Spleen (tissue), 11 donors: Measurements from ENCODE around the gene LTB4R2. TPM values are rescaled to one million over a fixed set of nuclear protein-coding genes. Genes with fewer than 3 reads are reported as not detected.

Source experiments
- DNase-seq: peaks from one replicate; pipeline ENCODE4 v3.0.0-alpha.2; 2020
- H3K27ac ChIP-seq, 8 donors: fragments of 200-600 bp; sonication (generic) in 7 of 8; 1 replicate in 4 of 8; 2 replicates in 4 of 8; pipeline versions ENCODE4 v1.5.0 to v1.8.0; 2016 to 2021; ENCODE audit warnings: inconsistent platforms in 4 of 8, mild to moderate bottlenecking in 4 of 8, moderate library complexity in 1 of 8
- H3K27me3 ChIP-seq, 7 donors: fragments of 200-600 bp; sonication (generic) in 6 of 7; replicated peaks in 1 of 7; 1 replicate in 4 of 7; 2 replicates in 3 of 7; pipeline versions ENCODE4 v1.5.0 to v1.8.0; 2016 to 2021; ENCODE audit warnings: inconsistent platforms in 3 of 7, mild to moderate bottlenecking in 1 of 7
- H3K36me3 ChIP-seq, 6 donors: fragments of 200-600 bp; sonication (generic) in 5 of 6; 1 replicate in 4 of 6; 2 replicates in 2 of 6; pipeline versions ENCODE4 v1.5.0 to v1.8.0; 2016 to 2021; ENCODE audit warnings: inconsistent platforms in 2 of 6
- H3K4me1 ChIP-seq, 6 donors: fragments of 200-600 bp; sonication (generic) in 5 of 6; 1 replicate in 3 of 6; 2 replicates in 3 of 6; pipeline versions ENCODE4 v1.5.0 to v1.8.0; 2016 to 2021; ENCODE audit warnings: inconsistent platforms in 3 of 6
- H3K4me3 ChIP-seq, 8 donors: fragments of 200-600 bp; sonication (generic) in 7 of 8; 1 replicate in 4 of 8; 2 replicates in 4 of 8; pipeline versions ENCODE4 v1.5.0 to v1.8.0; 2016 to 2021; ENCODE audit warnings: inconsistent platforms in 4 of 8, mild to moderate bottlenecking in 4 of 8, moderate library complexity in 2 of 8
- H3K9me3 ChIP-seq, 8 donors: fragments of 200-600 bp; sonication (generic) in 7 of 8; 1 replicate in 4 of 8; 2 replicates in 4 of 8; pipeline versions ENCODE4 v1.5.0 to v1.8.0; 2016 to 2021; ENCODE audit warnings: inconsistent platforms in 4 of 8
- CTCF ChIP-seq, 11 experiments: fragments of 200-600 bp in 7 of 11; fragments of 450-650 bp in 4 of 11; sonication (generic) in 4 of 11; IDR thresholded peaks in 8 of 11; conservative IDR thresholded peaks in 3 of 11; 1 replicate in 7 of 11; 2 replicates in 4 of 11; pipeline versions ENCODE4 v1.4.0 to v1.8.0; 2016 to 2021; ENCODE audit warnings: antibody characterized with exemption in 11 of 11, inconsistent platforms in 4 of 11, mild to moderate bottlenecking in 1 of 11
- POLR2A ChIP-seq, 3 donors: fragments of 450-650 bp; IDR thresholded peaks; one replicate each; pipeline ENCODE4 v1.5.1; 2017; ENCODE audit warnings: antibody characterized with exemption in 3 of 3, mild to moderate bottlenecking in 1 of 3
- POLR2AphosphoS5 ChIP-seq, 3 donors: sonication (generic); formaldehyde crosslinking; IDR thresholded peaks; one replicate each; pipeline ENCODE4 v1.5.1; 2017; ENCODE audit warnings: antibody characterized with exemption in 3 of 3
- WGBS, 5 donors: extraction: QIAGEN DNeasy Blood & Tissue Kit in 3 of 5; methylation state at CpG; one replicate each; pipeline versions ENCODE4 v1.1.5 to v1.1.7; 2013 to 2018; 5-methylcytosine and 5-hydroxymethylcytosine counted together
- intact Hi-C: fragments of 100-400 bp; cut with DNase I; formaldehyde crosslinking; loops from one replicate; pipeline ENCODE4 v1.15.0; 2023; ENCODE audit warnings: low total_unique reads
- polyA plus RNA-seq, 3 donors: library from polyadenylated mRNA; stranded (reverse); fragments of 200-250 nt; gene quantifications; one replicate each; pipeline ENCODE4 v1.2.1, GENCODE V29; 2013
- total RNA-seq, 7 donors: library from RNA; depleted of rRNA in 3 of 7; stranded (reverse); fragments of >200 nt in 3 of 7; fragmentation: NEBNext Ultra II Directional in 4 of 7; extraction: Animal tissue kit (Norgen Biotek cat#: 25700) in 4 of 7; gene quantifications; one replicate each; pipeline versions ENCODE4 v1.1.0 to v1.2.1, GENCODE V29; 2016 to 2021
- donor health status: healthy with polysubstance abuse.
- donor health status: DM: no; HTN: no; CAD: no; lungs with moderate emphysema.
- donor health status: DM: no; HTN: no; CAD: no.
- donor health status: Bipolar disorder and iron deficiency.
- donor health status: healthy.
- donor health status: DM: no; HTN: no; CAD: no.
- donor health status: DM: yes; HTN: yes; CAD: no.

Gene LTB4R2
- total and polyA plus RNA-seq, 10 donors = 0.83 to 32.3 (median 13.9) TPM

GRCh38 chr14:24261969-24262327, 48.0 kb upstream of the LTB4R2 start:
- Histone ChIP-seq H3K27ac (no peak overlapping the region), H3K27me3 (no peaks in the 10 kb centered on the region), H3K4me1 (no peaks in the 10 kb centered on the region), H3K4me3 (no peak overlapping the region), H3K9me3 (no peaks in the 10 kb centered on the region), H3K36me3 (peaks cover 0 to 92% (median 19%) of the 10 kb centered on the region in 6 donors)
- intact Hi-C loops = no loop called here
- no peak for DNase-seq
- TF ChIP-seq POLR2AphosphoS5 (IDR thresholded peaks at IDR 0.05) (no peak), CTCF (IDR thresholded peaks at IDR 0.05 in 8 of 11, conservative IDR thresholded peaks at IDR 0.05 in 3 of 11) (no peak), POLR2A (IDR thresholded peaks at IDR 0.05) (no peak)
- WGBS, 5 donors = 91 to 96% (median 93%) methylated on average over 10 to 19 of the region's 19 CpGs

GRCh38 chr14:24262821-24263733, 46.9 kb upstream of the LTB4R2 start, which contains the start of gene TGM1:
TGM1 (minus strand) TSS chr14:24263177; CDS start chr14:24262352, 825 bp downstream.
- H3K27me3 ChIP-seq = no peaks in the 10 kb centered on the region
- intact Hi-C loops = no loop called here
- H3K27ac ChIP-seq = no peak within 1 kb of the TSS
- DNase-seq = no peak
- TF ChIP-seq POLR2AphosphoS5 (IDR thresholded peaks at IDR 0.05) = no peak
- no peak for TF ChIP-seq POLR2A (IDR thresholded peaks at IDR 0.05)
- no peak for TF ChIP-seq CTCF (IDR thresholded peaks at IDR 0.05 in 8 of 11, conservative IDR thresholded peaks at IDR 0.05 in 3 of 11)
- WGBS, 5 donors = 77 to 94% (median 89%) methylated on average over 7 to 14 of the region's 14 CpGs
- H3K9me3 ChIP-seq = no peaks in the 10 kb centered on the region
- H3K4me1 ChIP-seq = no peaks in the 10 kb centered on the region
- H3K4me3 ChIP-seq = no peak within 1 kb of the TSS
- H3K36me3 ChIP-seq = peaks cover 0 to 97% (median 31%) of the 10 kb centered on the region in 6 donors

- Histone ChIP-seq H3K36me3 (peaks cover 0 to 97% (median 38%) of the 10 kb centered on the region in 6 donors), H3K27me3 (no peaks in the 10 kb centered on the region), H3K9me3 (no peaks in the 10 kb centered on the region), H3K27ac (no peak overlapping the region), H3K4me1 (no peaks in the 10 kb centered on the region), H3K4me3 (no peak overlapping the region)
- intact Hi-C loops = no loop called here
- 81 to 96% (median 88%) methylated on average over 6 of the region's 6 CpGs for WGBS, 5 donors
- no peak for DNase-seq
- TF ChIP-seq POLR2A (IDR thresholded peaks at IDR 0.05) (no peak), POLR2AphosphoS5 (IDR thresholded peaks at IDR 0.05) (no peak), CTCF (IDR thresholded peaks at IDR 0.05 in 8 of 11, conservative IDR thresholded peaks at IDR 0.05 in 3 of 11) (no peak)
Observed at GRCh38 chr14:24263848-24264247, 46.1 kb upstream of the LTB4R2 start.

GRCh38 chr14:24264298-24264697, 45.6 kb upstream of the LTB4R2 start:
- no peak for DNase-seq
- Histone ChIP-seq H3K27me3 (no peaks in the 10 kb centered on the region), H3K27ac (no peak overlapping the region), H3K4me1 (peaks cover 0 to 2% (median 0%) of the 10 kb centered on the region in 6 donors), H3K9me3 (no peaks in the 10 kb centered on the region), H3K36me3 (peaks cover 0 to 97% (median 41%) of the 10 kb centered on the region in 6 donors), H3K4me3 (no peak overlapping the region)
- 84 to 92% (median 91%) methylated on average over 5 to 6 of the region's 6 CpGs for WGBS, 5 donors
- intact Hi-C loops = no loop called here
- TF ChIP-seq POLR2AphosphoS5 (IDR thresholded peaks at IDR 0.05) (no peak), POLR2A (IDR thresholded peaks at IDR 0.05) (no peak), CTCF (IDR thresholded peaks at IDR 0.05 in 8 of 11, conservative IDR thresholded peaks at IDR 0.05 in 3 of 11) (no peak)
